ENCODE data around the gene ASAH2.

GRCh38 chr10:50281967-50282522 lies 30.7 kb upstream of the ASAH2 start:
- TF ChIP-seq, protein P1, sequence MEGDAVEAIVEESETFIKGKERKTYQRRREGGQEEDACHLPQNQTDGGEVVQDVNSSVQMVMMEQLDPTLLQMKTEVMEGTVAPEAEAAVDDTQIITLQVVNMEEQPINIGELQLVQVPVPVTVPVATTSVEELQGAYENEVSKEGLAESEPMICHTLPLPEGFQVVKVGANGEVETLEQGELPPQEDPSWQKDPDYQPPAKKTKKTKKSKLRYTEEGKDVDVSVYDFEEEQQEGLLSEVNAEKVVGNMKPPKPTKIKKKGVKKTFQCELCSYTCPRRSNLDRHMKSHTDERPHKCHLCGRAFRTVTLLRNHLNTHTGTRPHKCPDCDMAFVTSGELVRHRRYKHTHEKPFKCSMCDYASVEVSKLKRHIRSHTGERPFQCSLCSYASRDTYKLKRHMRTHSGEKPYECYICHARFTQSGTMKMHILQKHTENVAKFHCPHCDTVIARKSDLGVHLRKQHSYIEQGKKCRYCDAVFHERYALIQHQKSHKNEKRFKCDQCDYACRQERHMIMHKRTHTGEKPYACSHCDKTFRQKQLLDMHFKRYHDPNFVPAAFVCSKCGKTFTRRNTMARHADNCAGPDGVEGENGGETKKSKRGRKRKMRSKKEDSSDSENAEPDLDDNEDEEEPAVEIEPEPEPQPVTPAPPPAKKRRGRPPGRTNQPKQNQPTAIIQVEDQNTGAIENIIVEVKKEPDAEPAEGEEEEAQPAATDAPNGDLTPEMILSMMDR (conservative IDR thresholded peaks at IDR 0.05; ENCODE audit: low read depth, low read length) = no peak
- TF ChIP-seq EZH2 (IDR thresholded peaks at IDR 0.05; ENCODE audit: low read length, unreplicated experiment) (no peak), EZH2phosphoT487 (IDR thresholded peaks at IDR 0.05; ENCODE audit: borderline replicate concordance, low read length) (no peak)

Data from PC-3 (cell line).